Choroid plexus epithelial cell (primary cell): ENCODE measurements around the gene PHF12.

ENCODE experiments used
- DNase-seq: peaks from one replicate; pipeline ENCODE4 v3.0.0-alpha.2; 2010; ENCODE audit warnings: low read depth
- H3K4me3 ChIP-seq: 2 replicates; pipeline ENCODE4 v1.5.1; 2011; ENCODE audit warnings: low read depth, mild to moderate bottlenecking, control low read depth, low read length, moderate library complexity
- TF ChIP-seq, protein P1 (sequence below): conservative IDR thresholded peaks from 2 replicates; pipeline ENCODE4 v1.5.1; 2011; ENCODE audit warnings: low read depth, mild to moderate bottlenecking, control low read depth, inconsistent platforms, low read length, moderate library complexity

PHF12 gene

DNA sequence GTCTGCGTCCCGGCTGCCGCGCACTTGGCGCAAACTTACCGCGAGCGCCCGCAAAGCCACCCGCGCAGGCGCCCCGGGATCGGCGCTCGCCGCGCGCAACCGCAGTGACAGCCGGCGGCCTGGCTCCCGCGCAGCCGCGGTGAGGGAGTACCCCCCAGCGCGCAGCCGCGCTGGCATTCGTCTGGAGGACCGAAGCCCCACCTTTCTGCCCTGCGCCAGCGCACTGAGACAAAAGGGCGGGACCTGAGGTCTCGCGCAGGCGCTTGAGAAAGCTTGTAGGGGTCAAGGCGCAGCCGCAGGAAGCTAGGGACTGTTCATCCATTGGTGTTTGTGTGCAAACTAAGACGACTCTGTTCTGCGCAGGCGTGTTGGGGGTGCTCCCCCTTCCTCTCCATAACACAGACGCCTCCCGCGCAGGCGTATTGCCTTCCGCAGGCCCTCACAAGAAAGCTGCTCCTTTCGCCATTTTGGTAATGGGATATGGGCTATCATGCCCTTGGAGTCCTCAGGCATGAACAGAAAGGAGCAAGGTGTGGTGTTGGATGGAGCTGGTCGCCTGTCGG lies at the start of gene PHF12:
Gene PHF12, minus strand, starts transcription at position 91 of the 563 bp plus-strand sequence. CDS start 558 bp downstream, outside the sequence.
- TF ChIP-seq, protein P1, sequence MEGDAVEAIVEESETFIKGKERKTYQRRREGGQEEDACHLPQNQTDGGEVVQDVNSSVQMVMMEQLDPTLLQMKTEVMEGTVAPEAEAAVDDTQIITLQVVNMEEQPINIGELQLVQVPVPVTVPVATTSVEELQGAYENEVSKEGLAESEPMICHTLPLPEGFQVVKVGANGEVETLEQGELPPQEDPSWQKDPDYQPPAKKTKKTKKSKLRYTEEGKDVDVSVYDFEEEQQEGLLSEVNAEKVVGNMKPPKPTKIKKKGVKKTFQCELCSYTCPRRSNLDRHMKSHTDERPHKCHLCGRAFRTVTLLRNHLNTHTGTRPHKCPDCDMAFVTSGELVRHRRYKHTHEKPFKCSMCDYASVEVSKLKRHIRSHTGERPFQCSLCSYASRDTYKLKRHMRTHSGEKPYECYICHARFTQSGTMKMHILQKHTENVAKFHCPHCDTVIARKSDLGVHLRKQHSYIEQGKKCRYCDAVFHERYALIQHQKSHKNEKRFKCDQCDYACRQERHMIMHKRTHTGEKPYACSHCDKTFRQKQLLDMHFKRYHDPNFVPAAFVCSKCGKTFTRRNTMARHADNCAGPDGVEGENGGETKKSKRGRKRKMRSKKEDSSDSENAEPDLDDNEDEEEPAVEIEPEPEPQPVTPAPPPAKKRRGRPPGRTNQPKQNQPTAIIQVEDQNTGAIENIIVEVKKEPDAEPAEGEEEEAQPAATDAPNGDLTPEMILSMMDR = no peak
- peak within 1 kb of the TSS; percentile 88 for H3K4me3 ChIP-seq
- DNase-seq = peak; percentile 100

DNA sequence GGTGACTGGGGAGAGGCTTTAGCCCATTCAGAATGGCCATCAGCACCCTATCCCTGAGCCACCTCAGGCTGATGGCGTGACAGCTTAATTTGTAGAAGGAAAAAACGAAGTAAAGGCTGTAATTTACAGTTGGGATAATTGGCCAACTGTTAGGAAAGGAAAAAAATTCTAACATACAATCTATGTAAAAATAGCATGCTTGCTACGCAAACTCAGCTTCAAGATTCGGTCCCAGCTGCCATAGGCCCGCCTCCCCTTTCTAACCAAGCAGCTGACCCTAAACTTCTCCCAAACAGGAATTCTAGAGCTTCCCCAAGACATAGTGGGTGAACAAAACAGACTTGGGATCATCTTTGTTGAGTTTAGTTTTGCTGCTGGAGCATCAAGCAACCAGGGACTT lies 49.7 kb upstream of the PHF12 start:
- TF ChIP-seq, protein P1 = no peak
- no peak for DNase-seq
- H3K4me3 ChIP-seq = no peak overlapping the region

DNA sequence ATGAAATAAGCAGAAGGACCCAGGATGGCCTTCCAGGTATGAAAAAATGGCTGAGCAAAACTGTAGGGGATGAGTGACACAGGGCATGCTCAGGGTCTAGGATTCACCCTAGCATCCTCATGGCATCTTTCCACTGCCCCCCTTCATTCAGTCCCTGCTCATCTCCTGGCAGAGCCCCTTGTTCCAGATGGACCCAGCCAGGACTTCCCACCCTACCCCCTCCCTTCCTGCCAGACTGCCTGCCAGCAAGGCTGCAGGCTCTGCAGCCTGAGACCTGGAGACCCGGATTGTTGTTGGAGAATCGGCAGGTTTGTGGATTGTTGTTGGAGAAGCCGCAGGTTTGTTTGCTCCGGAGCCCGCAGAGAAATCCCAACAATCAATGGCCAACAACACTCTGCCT lies 47.9 kb upstream of the PHF12 start:
- no peak overlapping the region for H3K4me3 ChIP-seq
- DNase-seq = no peak
- TF ChIP-seq, protein P1 = no peak

DNA sequence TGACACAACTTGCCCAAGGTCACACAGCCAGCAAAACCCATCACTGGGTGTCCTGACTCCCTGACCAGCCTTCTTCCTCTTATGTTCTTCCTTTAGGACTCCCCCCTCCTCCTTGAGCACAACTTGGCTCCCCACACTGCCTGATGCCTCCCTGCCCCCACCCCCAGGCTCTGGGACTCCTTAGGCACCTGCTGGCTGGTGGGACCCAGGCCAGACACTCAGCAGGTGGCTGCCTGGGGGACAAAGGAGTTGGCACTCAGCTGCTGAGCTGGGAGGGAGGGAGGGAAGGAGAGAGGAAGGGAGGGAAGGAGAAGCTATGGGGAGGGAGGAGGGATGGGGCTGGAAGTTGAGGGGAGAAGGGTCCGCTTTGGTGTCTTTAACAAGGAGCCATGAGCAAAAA lies 46.5 kb upstream of the PHF12 start:
- TF ChIP-seq, protein P1 = no peak
- no peak for DNase-seq
- H3K4me3 ChIP-seq = no peak overlapping the region

DNA sequence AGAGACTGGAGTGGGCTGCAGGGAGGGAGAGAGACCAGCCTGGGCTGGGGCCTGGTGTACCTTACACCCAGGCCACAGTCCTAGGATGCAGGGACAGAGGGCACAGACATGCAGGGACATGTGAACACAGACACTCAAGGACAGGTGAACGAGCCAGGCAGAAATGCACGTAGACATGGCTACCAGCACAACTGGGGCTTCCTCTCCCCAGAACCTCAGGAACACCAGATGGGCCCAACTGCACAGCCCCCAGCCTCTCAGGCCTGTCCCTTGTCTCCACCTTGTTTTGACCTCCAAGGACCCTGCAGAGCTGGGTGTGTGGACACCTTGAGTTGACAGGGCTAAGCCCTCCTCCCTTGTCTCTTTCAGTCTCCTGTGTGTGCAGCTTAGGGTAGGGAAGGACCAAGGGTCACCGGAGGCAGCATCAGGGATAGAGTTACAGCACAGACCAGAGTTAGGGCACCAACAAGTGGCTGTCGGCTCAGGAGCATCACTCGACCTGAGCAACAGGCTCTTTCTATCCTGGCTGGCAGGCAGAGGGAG lies 45.3 kb upstream of the PHF12 start:
- TF ChIP-seq, protein P1 = no peak
- H3K4me3 ChIP-seq = no peak overlapping the region
- no peak for DNase-seq

DNA sequence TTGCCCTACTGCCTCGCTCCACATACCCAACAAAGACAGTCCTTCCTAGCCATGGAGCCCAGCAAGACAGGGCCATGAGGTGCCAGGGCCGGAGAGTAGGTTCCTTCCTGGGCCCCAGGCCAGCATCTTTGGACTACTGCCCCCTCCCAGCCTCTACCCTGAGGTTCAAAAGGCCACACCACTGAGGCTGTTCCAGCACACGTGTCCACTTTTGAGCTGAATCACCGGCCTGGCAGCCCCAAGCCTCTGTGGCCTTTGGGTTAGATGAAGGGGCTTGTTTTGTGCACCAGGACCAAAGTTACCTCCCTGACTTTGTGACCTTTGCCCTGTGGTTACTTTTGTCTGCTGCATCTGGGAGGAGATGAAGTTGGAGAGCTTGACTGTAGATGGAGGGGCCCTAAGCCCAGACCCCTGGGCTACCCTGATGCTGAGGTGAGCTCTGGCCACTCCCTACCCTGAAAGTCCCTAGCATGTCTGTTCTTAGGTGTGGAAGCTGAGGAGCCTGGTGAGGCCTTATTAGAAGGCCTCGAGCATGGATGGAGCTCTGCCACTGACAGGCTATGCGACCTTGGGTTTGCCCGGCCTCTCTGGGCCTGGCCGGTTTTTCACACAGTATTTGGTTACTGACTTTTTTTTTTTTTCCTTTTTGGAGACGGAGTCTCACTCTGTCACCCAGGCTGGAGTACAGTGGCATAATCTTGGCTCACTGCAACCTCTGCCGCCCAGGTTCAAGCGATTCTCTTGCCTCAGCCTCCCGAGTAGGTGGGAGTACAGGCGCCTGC lies 42.5 kb upstream of the PHF12 start:
- TF ChIP-seq, protein P1 = no peak
- no peak overlapping the region for H3K4me3 ChIP-seq
- no peak for DNase-seq
